HG02759 (cell line): Measurements from ENCODE around the gene RAB3GAP2.
"Not testable (repeated sequence)": the region's sequence is repeated elsewhere in the genome, so short reads cannot be mapped to it uniquely, and the experiment has no call there.

ENCODE experiments used
- ATAC-seq: cut with Tn5 transposase; IDR thresholded peaks from one replicate; pipeline ENCODE4 v1.9.1; 2021; ENCODE audit warnings: mild to moderate bottlenecking, moderate library complexity; ENCODE audit not compliant: unreplicated experiment

The RAB3GAP2 gene

GRCh38 chr1:220272047-220272840 lies at the start of gene RAB3GAP2:
Gene RAB3GAP2, minus strand, starts transcription at chr1:220272453. Its CDS starts 116 bp downstream, at chr1:220272337.
- peak; percentile 97 for ATAC-seq

- no peak for ATAC-seq
These were observed 49.5 kb upstream of the RAB3GAP2 start for GRCh38 chr1:220321758-220322157.

- no peak for ATAC-seq
These were observed 48.5 kb upstream of the RAB3GAP2 start for GRCh38 chr1:220320709-220321108.

GRCh38 chr1:220318673-220319072 lies 46.4 kb upstream of the RAB3GAP2 start:
- no peak for ATAC-seq

DNA sequence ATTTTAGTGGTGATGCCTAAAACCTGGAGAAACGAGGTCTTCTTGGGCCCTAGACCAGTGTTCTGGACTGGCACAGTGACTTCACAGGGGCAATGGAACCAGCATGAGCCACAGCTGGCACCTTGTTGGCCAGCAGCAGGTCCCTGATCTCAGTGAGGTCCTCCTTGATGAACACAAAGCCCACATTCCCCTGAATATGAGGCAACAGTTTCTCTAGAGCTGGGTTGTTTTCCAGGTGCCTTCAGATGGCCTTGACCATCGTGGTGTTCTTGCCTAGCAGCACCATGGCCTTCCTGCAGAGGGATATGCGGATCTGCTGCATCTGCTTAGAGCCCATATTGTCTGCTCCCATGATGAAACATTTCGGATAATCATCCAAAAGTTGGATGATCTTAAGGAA lies 44.9 kb upstream of the RAB3GAP2 start:
- no peak for ATAC-seq

DNA sequence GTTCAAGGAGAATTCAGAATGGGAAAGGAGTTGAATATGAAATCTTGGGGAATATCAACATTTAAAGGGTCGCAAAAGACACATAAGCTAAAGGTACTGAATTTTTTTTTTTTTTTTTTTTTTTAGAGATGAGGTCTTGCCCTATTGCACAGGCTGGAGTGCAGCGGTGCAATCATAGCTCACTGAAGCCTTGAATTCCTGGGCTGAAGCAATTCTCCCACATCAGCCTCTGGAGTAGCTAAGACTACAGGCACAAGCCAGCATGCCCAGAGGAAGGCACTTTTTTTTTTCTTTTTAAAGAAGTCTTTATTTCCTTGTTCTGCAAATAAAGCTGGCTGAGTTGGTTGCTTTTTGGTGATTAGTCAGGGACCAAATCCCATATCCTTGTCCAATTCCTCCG lies 44.1 kb upstream of the RAB3GAP2 start:
- ATAC-seq: no peak

DNA sequence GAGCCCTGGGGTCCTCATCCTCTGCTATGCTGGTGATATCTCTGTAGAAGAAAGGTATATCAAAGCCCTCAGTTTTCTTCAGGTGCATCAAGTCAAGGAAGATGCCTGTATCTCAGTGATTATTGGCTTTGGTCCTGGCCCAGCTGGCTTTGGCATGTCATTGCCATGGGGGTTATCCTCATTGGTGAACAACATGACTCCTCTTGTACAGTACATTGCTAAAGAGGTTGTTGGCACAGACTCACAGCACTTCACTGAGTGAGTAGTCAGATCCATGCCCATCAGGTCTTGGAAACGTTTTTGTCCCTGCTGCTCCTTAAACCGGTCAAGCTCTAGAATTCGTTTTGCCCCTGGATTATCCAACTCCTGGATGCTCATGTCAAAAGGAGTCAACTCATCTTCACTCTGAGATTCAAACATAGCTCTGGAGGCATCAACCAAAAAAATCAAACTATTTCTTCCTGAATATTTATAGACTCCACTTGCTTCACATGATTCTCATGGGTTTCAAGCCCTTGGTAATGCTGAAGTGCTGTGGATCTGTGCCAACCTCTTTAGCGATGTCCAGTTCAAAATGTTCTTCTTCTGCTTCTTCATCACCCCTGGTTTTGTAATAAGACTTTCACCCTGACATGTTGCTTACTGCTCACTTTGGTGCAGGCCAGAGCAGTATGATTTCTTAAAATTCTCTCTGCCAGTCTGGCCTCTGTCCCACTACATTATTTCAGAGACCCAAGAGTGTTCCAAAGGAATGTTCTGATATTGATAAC lies 43.0 kb upstream of the RAB3GAP2 start:
- no peak for ATAC-seq

- ATAC-seq: no peak
These were observed 41.3 kb upstream of the RAB3GAP2 start for GRCh38 chr1:220313576-220313975.

- ATAC-seq: not testable (repeated sequence)
These were observed 37.9 kb upstream of the RAB3GAP2 start for GRCh38 chr1:220310147-220310546.

- no peak for ATAC-seq
These were observed 35.4 kb upstream of the RAB3GAP2 start for GRCh38 chr1:220307607-220308006.

- ATAC-seq: no peak
These were observed 34.1 kb upstream of the RAB3GAP2 start for GRCh38 chr1:220306339-220306738.

DNA sequence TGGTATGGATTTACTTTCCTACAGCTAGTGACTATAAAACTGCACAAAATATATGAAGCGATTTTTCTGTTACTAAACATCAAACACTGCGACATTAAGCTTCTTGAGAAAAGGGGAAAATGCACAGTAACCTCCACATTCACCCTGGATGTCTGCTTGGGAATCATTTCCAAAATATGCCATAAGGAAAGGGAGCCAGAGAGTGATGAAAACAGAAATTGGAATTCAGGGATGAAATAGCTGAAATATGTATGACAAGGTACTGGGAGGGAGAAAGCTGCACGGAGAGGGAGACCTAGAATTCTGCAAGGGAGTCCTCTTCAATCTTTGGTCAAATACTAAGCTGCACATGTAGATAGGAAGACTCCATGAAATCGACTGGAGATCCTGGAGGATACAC lies 31.6 kb upstream of the RAB3GAP2 start:
- no peak for ATAC-seq

GRCh38 chr1:220301630-220302029 lies 29.4 kb upstream of the RAB3GAP2 start:
- ATAC-seq: no peak

DNA sequence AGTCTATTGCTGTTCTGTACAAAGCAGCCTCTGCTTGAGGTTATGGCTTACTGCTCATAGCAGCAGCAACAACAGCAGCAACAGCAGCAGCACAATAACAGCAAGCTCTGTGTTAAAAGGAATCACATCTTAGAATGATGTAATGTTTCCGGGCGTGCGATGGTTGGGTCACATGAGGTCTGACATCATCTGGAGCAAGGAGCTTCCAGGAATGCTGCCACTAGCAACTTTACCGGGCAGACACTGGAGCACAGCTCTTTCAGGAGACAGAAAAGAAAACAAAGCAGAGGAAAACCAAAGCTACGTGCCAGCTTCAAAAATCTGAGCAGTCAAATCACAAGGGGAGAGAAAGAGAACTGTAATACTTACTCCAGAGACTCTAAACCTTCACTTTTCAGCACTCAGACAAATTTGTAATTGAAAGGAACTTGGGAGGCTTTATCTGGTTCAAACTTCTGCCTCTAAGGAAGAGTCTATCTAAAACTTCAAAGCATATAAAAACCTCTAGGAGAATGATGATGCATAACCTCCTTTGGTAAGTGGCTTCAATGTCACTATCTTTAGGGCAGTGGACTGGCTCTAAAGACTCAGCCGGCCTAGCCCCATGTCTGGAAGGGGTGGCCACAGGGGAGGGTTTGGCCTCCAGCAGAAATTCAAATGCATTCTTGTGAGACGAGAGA lies 28.3 kb upstream of the RAB3GAP2 start:
- no peak for ATAC-seq

DNA sequence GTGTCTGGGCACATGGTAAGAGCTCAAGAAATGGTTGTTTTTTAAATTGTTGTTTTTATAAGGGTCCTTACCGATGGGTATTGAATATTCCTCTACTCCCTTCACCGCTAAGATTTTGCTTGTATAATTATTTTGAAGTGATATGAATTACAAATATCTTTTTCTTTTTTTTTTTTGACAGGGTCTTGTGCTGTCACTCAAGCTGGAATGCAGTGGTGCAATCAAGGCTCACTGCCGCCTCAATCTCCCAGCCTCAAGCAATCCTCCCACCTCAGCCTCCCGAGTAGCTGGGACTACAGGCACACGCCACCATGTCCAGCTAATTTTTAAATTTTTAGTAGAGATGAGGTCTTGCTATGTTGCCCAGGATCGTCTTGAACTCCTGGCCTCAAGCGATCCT lies 27.1 kb upstream of the RAB3GAP2 start:
- ATAC-seq: no peak

GRCh38 chr1:220298470-220299205 lies 26.4 kb upstream of the RAB3GAP2 start:
- ATAC-seq: no peak

- ATAC-seq: no peak
These were observed 24.7 kb upstream of the RAB3GAP2 start for GRCh38 chr1:220296981-220297380.

DNA sequence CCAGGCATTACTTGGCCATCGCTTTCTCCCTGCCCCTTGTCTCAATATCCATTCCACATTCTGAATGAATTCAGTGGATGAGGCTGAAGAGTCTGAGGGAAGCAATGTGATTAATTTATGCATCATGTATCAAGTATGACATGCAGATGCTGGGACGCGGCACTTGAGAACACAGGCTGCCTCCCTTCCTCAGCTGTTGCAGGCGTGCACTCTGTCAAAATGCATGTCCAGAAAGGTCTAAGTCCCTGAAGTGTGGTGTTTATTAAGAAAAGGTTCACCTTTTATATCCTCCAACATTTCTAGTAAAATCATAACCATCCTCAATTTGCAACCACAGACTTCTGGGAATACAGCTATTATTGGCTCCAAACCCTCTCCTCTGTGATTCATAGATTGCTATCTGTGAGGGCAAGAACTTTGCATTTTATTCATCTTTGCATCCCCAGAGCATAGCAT lies 22.6 kb upstream of the RAB3GAP2 start:
- ATAC-seq: no peak

DNA sequence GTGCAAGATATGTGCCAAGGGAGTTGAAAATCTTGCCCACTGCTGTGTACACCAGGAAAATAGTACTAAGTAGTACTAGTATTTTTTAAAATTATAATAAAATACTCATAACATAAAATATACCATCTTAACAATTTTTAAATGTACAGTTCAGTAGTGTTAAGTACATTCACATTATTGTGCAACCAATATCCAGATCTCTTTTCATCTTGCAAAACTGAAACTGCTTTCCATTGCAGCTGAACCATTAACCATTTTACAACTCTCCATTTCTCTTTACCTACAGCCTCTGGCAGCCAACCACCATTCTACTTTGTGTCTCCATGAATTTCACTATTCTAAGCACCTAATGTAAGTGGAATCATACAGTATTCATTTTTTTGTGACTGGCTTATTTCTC lies 19.3 kb upstream of the RAB3GAP2 start:
- no peak for ATAC-seq

DNA sequence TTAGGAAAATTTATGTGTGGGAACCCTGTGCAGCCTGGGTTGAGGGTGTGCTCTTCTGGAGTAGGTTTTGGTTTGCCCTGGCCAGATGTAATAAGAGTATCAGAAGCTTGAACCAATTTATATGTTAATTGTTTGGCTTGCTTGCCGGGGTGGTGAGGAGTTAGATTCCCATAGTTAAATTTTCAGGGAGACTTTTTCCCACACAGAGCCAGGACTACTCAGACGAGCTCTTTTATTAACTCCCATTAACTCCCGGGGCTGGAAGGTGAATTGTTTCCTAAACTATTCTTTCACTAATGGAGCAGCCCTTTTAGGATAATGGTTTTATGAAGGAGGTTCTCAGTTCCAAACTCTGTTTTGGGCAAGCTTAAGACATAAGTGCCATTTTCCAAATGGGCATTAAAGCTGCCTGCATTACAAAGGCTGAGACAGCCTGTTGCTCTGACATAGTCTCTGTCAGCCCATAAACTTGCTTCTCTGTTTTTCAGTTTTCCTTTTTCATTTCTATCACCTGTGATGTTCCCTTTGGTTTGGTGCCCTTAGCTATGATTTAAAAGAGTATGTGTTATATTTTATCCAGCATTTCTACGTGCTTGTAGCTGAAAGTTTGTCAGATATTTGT lies 18.0 kb upstream of the RAB3GAP2 start:
- ATAC-seq: no peak
